Naive thymus-derived CD4-positive, alpha-beta T cell (primary cell): ENCODE results near the gene RASA3. TPM values are rescaled to one million over a fixed set of nuclear protein-coding genes. Genes with fewer than 3 reads are reported as not detected.
"Not testable (repeated sequence)": the region's sequence is repeated elsewhere in the genome, so short reads cannot be mapped to it uniquely, and the experiment has no call there.

Experiments
- ATAC-seq: fragments of 150-1000 bp; cut with Tn5 transposase; 2 replicates; pipeline ENCODE4 v1.10.0; 2021; ENCODE audit warnings: mild to moderate bottlenecking, moderate library complexity
- CTCF ChIA-PET: fragments of 350-600 bp; sonication (Branson Sonifier 250); formaldehyde crosslinking; loops from one replicate; lab custom pipeline; 2021; ENCODE audit warnings: antibody characterized with exemption; lab: Charles Lee
- POLR2A ChIA-PET: fragments of 350-600 bp; sonication (Branson Sonifier 250); formaldehyde crosslinking; loops from one replicate; lab custom pipeline; 2021; ENCODE audit warnings: antibody characterized with exemption, inconsistent platforms; lab: Charles Lee
- DNase-seq, 9 donors: peaks; one replicate each; pipeline versions ENCODE4 v3.0.0 to v3.0.0-alpha.2; 2020 to 2022; ENCODE audit warnings: mixed read lengths in 1 of 9
- H3K27ac ChIP-seq: one replicate; pipeline ENCODE4 v1.7.0; 2013; ENCODE audit warnings: mild to moderate bottlenecking, low read depth, low read length, moderate library complexity
- H3K27me3 ChIP-seq, 2 donors: one replicate each; pipeline ENCODE4 v1.7.0; 2013; ENCODE audit warnings: low read length in 2 of 2, mild to moderate bottlenecking in 2 of 2, moderate library complexity in 2 of 2; ENCODE audit not compliant: control insufficient read depth in 2 of 2, insufficient read depth in 2 of 2
- H3K36me3 ChIP-seq, 3 experiments: 1 replicate in 2 of 3; 2 replicates in 1 of 3; pipeline ENCODE4 v1.7.0; 2013; ENCODE audit warnings: low read length in 3 of 3, mild to moderate bottlenecking in 3 of 3, moderate library complexity in 1 of 3; ENCODE audit not compliant: insufficient read depth in 3 of 3, control insufficient read depth in 2 of 3
- H3K4me1 ChIP-seq, 2 donors: one replicate each; pipeline ENCODE4 v1.7.0; 2013; ENCODE audit warnings: low read length in 2 of 2, mild to moderate bottlenecking in 2 of 2, moderate library complexity in 1 of 2; ENCODE audit not compliant: control insufficient read depth in 2 of 2, insufficient read depth in 2 of 2
- H3K4me3 ChIP-seq: 2 replicates; pipeline ENCODE4 v1.7.0; 2013; ENCODE audit warnings: mild to moderate bottlenecking, low read length
- H3K9me3 ChIP-seq, 3 experiments: 1 replicate in 2 of 3; 2 replicates in 1 of 3; pipeline ENCODE4 v1.7.0; 2013; ENCODE audit warnings: low read length in 3 of 3; ENCODE audit not compliant: control insufficient read depth in 2 of 3
- H3K27ac Mint-ChIP-seq, 9 donors: one replicate each; pipeline ENCODE4 v1.8.0; 2020 to 2022; ENCODE audit warnings: mixed read lengths in 9 of 9, mild to moderate bottlenecking in 8 of 9, moderate library complexity in 5 of 9, inconsistent platforms in 2 of 9
- H3K27me3 Mint-ChIP-seq, 5 donors: one replicate each; pipeline ENCODE4 v1.8.0; 2021 to 2022; ENCODE audit warnings: mixed read lengths in 5 of 5, mild to moderate bottlenecking in 1 of 5
- H3K36me3 Mint-ChIP-seq, 5 donors: one replicate each; pipeline ENCODE4 v1.8.0; 2020 to 2022; ENCODE audit warnings: mixed read lengths in 5 of 5, mild to moderate bottlenecking in 3 of 5, inconsistent platforms in 1 of 5
- H3K4me1 Mint-ChIP-seq, 7 donors: one replicate each; pipeline ENCODE4 v1.8.0; 2020 to 2022; ENCODE audit warnings: mixed read lengths in 7 of 7, mild to moderate bottlenecking in 3 of 7, inconsistent platforms in 1 of 7
- H3K4me3 Mint-ChIP-seq, 10 donors: one replicate each; pipeline ENCODE4 v1.8.0; 2020 to 2022; ENCODE audit warnings: mild to moderate bottlenecking in 10 of 10, mixed read lengths in 10 of 10, moderate library complexity in 6 of 10, inconsistent platforms in 2 of 10
- H3K9me3 Mint-ChIP-seq, 11 donors: one replicate each; pipeline ENCODE4 v1.8.0; 2020 to 2022; ENCODE audit warnings: mixed read lengths in 11 of 11, mild to moderate bottlenecking in 4 of 11, inconsistent platforms in 1 of 11, moderate library complexity in 1 of 11
- intact Hi-C, 2 donors: fragments of 100-400 bp; cut with micrococcal nuclease; formaldehyde crosslinking; loops; one replicate each; pipeline ENCODE4 v1.15.1; 2023
- polyA plus RNA-seq, 2 donors: library from polyadenylated mRNA; unstranded; fragments of 300-500 nt; fragmentation: Illumina TruSeq; gene quantifications; one replicate each; pipeline ENCODE4 v1.2.3, GENCODE V29; 2021
- total RNA-seq, 6 experiments: library from RNA in 5 of 6; stranded (reverse) in 5 of 6; gene quantifications; 1 replicate in 5 of 6; 2 replicates in 1 of 6; pipeline ENCODE4 v1.2.3 and lab custom pipeline; 2021 to 2026

Gene RASA3
- total RNA-seq (100 to 1,000 TPM; 110 to 227 (median 199) TPM), polyA plus RNA-seq (100 to 1,000 TPM; 109 to 195 TPM), total RNA-seq (lab: John Stamatoyannopoulos, UW) (416 reads per million, percentile 97 among the genes with 10 or more reads in this experiment)

GRCh38 chr13:114132419-114133121 lies at the start of gene RASA3:
Gene RASA3 (minus strand): TSS chr13:114132623. CDS start chr13:114132489, 134 bp downstream.
- Histone ChIP-seq H3K27me3 (no peaks in the 10 kb centered on the region), H3K9me3 (no peaks in the 10 kb centered on the region), H3K4me1 (peaks cover 32 to 49% of the 10 kb centered on the region in 2 donors), H3K27ac (peak within 1 kb of the TSS; percentile 85), H3K36me3 (peaks cover 0 to 33% (median 0%) of the 10 kb centered on the region in 3 experiments), H3K4me3 (peak within 1 kb of the TSS; percentile 90)
- peaks cover 0 to 10% (median 0%) of the 10 kb centered on the region in 11 donors for H3K9me3 Mint-ChIP-seq
- POLR2A ChIA-PET: interaction anchor here (1.0 to 13.0 kb wide), 7 partner anchors 8 to 103 kb away, joined by 3 to 137 read pairs (median 49); no protein-coding TSS in a partner anchor
- peaks cover 5 to 34% (median 17%) of the 10 kb centered on the region in 5 donors for H3K36me3 Mint-ChIP-seq
- peaks cover 36 to 74% (median 56%) of the 10 kb centered on the region in 7 donors for H3K4me1 Mint-ChIP-seq
- peak in 8 of 9 donors; percentile 52 to 75 (median 58) for DNase-seq
- H3K27ac Mint-ChIP-seq: peak within 1 kb of the TSS; percentile 82 to 100 (median 99)
- CTCF ChIA-PET: interaction anchor here (0.7 kb wide), 1 partner anchor 15 kb away, joined by 3 read pairs; no protein-coding TSS in a partner anchor
- ATAC-seq: peak; percentile 69
- H3K27me3 Mint-ChIP-seq: peaks cover 0 to 4% (median 0%) of the 10 kb centered on the region in 5 donors
- H3K4me3 Mint-ChIP-seq: peak within 1 kb of the TSS; percentile 96 to 100 (median 100)
- intact Hi-C loops: loop anchor here (5.0 kb wide), 2 partner anchors 35 to 315 kb away; no protein-coding TSS in a partner anchor

DNA sequence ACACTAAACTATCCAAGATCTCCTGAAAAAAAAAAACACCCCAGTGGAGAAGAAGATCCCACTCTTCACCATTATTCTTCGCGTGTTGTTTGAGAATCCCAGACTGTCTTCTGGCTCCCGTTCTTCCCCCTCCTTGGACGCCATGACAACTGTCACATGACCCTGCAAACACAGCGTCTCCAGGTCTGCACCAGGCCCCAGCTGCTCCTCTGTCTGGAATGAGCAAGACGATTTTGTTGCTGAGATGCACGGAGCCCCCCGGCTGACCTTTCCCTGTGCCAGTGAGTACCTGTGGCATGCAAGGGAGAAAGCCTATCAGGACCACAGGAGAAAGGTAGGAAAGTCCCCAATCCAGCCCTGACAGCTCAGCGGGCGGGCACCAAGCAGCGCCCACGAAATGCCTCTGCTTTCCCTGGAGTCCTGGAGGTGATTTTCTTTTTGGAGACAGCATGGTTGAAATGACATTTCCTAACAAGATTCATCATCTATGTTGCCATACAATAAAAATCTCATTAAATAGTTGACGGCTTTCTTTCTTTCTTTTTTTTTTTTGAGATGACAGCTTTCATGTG lies 46.8 kb upstream of the RASA3 start, which contains the start of gene CFAP97D2:
TSS of gene CFAP97D2 (plus strand) at position 171 of the 572 bp plus-strand sequence. CDS start at position 245, 74 bp downstream.
- POLR2A ChIA-PET: interaction anchor here (0.6 to 2.3 kb wide), 5 partner anchors 12 to 39 kb away, joined by 3 to 11 read pairs (median 6); no protein-coding TSS in a partner anchor
- Histone ChIP-seq H3K9me3 (peaks cover 0 to 3% (median 0%) of the 10 kb centered on the region in 3 experiments), H3K27ac (no peak within 1 kb of the TSS), H3K36me3 (no peaks in the 10 kb centered on the region), H3K4me1 (peaks cover 18 to 22% of the 10 kb centered on the region in 2 donors), H3K27me3 (no peaks in the 10 kb centered on the region), H3K4me3 (no peak within 1 kb of the TSS)
- intact Hi-C loops: loop anchor here in 1 of 2 donors (2.0 kb wide), 1 partner anchor 16 kb away; no protein-coding TSS in a partner anchor
- peaks cover 0 to 10% (median 1%) of the 10 kb centered on the region in 11 donors for H3K9me3 Mint-ChIP-seq
- DNase-seq (no peak), ATAC-seq (no peak)
- peaks cover 15 to 76% (median 66%) of the 10 kb centered on the region in 7 donors for H3K4me1 Mint-ChIP-seq
- H3K4me3 Mint-ChIP-seq: peak within 1 kb of the TSS in 1 of 10 donors; percentile 7
- CTCF ChIA-PET: no interaction called here
- H3K27me3 Mint-ChIP-seq: peaks cover 0 to 29% (median 0%) of the 10 kb centered on the region in 5 donors
- H3K27ac Mint-ChIP-seq: peak within 1 kb of the TSS in 6 of 9 donors; percentile 17 to 73 (median 62)
- H3K36me3 Mint-ChIP-seq: peaks cover 4 to 12% (median 6%) of the 10 kb centered on the region in 5 donors

DNA sequence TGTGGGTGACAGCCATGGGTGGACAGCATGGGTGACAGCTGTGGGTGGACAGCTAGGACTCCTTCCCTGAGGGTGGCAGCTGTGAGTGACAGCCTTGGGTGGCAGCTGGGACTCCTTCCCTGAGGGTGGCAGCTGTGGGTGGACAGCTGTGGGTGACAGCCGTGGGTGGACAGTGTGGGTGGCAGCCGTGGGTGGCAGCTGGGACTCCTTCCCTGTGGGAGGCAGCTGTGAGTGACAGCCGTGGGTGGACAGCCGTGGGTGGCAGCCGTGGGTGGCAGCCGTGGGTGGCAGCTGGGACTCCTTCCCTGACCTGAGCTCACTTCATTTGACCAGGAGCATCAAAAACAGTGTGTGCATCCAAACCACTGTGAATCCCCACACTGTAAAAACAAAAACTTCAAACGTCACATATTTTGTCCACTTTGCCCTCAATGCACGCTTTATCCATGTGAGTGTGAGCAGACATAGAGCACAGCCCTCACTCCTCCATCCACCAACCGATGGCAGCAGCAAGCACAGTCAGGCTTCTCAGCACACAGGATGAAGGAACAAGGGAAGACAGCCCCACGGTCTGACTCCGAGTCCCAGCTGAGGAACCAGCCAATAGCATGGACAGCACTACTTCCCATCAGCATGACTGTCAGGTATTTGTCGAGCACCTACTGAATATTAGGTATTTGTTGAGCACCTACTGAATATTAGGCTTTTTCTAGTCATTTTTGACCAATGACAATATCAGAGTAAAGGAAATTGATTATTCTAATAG lies 45.0 kb upstream of the RASA3 start:
- ChIA-PET POLR2A (interaction anchor here (0.6 to 2.3 kb wide), 7 partner anchors 10 to 48 kb away, joined by 3 to 11 read pairs (median 4); no protein-coding TSS in a partner anchor), CTCF (interaction anchor here (1.2 kb wide), 1 partner anchor 26 kb away, joined by 3 read pairs; no protein-coding TSS in a partner anchor)
- Mint-ChIP-seq H3K27me3 (peaks cover 0 to 22% (median 0%) of the 10 kb centered on the region in 5 donors), H3K27ac (peak overlapping the region in 7 of 9 donors; percentile 38 to 87 (median 62)), H3K4me3 (peak overlapping the region in 1 of 10 donors; percentile 25), H3K9me3 (peaks cover 2 to 22% (median 13%) of the 10 kb centered on the region in 11 donors), H3K36me3 (peaks cover 12 to 20% (median 14%) of the 10 kb centered on the region in 5 donors), H3K4me1 (peaks cover 15 to 69% (median 57%) of the 10 kb centered on the region in 7 donors)
- Histone ChIP-seq H3K36me3 (no peaks in the 10 kb centered on the region), H3K4me1 (peaks cover 18 to 23% of the 10 kb centered on the region in 2 donors), H3K27me3 (no peaks in the 10 kb centered on the region), H3K27ac (no peak overlapping the region), H3K9me3 (peaks cover 0 to 9% (median 8%) of the 10 kb centered on the region in 3 experiments), H3K4me3 (no peak overlapping the region)
- ATAC-seq (no peak), DNase-seq (no peak)
- intact Hi-C loops: loop anchor here in 1 of 2 donors (2.0 kb wide), 1 partner anchor 15 kb away; no protein-coding TSS in a partner anchor

DNA sequence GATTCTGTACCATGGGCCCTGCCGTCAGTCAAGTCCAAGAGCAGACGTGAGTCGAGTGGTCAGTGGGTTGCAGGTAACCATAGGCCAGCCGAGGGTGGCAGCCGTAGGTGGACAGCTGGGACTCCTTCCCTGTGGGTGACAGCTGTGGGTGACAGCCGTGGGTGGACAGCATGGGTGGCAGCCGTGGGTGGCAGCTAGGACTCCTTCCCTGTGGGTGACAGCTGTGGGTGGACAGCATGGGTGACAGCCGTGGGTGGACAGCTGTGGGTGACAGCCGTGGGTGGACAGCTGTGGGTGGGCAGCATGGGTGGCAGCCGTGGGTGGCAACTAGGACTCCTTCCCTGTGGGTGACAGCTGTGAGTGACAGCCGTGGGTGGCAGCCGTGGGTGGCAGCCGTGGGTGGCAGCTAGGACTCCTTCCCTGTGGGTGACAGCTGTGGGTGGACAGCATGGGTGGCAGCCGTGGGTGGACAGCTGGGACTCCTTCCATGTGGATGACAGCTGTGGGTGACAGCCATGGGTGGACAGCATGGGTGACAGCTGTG lies 44.0 kb upstream of the RASA3 start:
- H3K27ac Mint-ChIP-seq: peak overlapping the region in 5 of 9 donors; percentile 17 to 67 (median 51)
- H3K9me3 ChIP-seq, DNase-seq, H3K4me3 ChIP-seq, H3K36me3 ChIP-seq, H3K4me3 Mint-ChIP-seq, intact Hi-C loops, H3K27ac ChIP-seq, ATAC-seq, H3K27me3 ChIP-seq: not testable (repeated sequence)
- peaks cover 18 to 23% of the 10 kb centered on the region in 2 donors for H3K4me1 ChIP-seq
- peaks cover 12 to 23% (median 16%) of the 10 kb centered on the region in 5 donors for H3K36me3 Mint-ChIP-seq
- H3K9me3 Mint-ChIP-seq: peaks cover 2 to 32% (median 17%) of the 10 kb centered on the region in 11 donors
- POLR2A ChIA-PET: interaction anchor here (0.8 to 2.6 kb wide), 4 partner anchors 10 to 36 kb away, joined by 3 to 9 read pairs (median 4); no protein-coding TSS in a partner anchor
- CTCF ChIA-PET: interaction anchor here (1.2 to 2.1 kb wide), 2 partner anchors 10 to 25 kb away, joined by 3 to 5 read pairs; no protein-coding TSS in a partner anchor
- peaks cover 0 to 17% (median 0%) of the 10 kb centered on the region in 5 donors for H3K27me3 Mint-ChIP-seq
- H3K4me1 Mint-ChIP-seq: peaks cover 15 to 69% (median 56%) of the 10 kb centered on the region in 7 donors

DNA sequence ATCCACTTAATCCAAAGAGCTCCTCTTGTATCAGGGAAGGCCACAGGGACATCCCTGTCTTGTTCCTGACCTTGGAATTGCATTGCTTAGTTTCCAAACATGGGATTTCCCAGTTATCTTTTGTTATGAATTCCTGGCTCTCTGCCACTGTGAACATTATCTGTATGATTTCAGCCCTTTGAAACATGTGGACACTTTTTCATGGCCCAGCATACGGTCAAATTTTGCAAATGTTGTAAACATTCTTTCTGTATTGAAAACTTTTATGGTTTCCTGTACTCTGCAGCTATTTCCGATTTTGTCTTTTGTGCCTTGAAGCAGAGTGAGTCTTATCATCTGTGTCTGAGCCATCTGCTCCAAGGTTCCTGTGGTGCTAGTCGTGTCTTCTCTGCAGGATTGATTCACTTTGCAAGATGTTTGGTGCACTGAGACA lies 42.1 kb upstream of the RASA3 start:
- DNase-seq (no peak), ATAC-seq (no peak)
- peaks cover 6 to 51% (median 38%) of the 10 kb centered on the region in 7 donors for H3K4me1 Mint-ChIP-seq
- H3K27ac Mint-ChIP-seq: peak overlapping the region in 8 of 9 donors; percentile 4 to 67 (median 56)
- ChIA-PET CTCF (interaction anchor here (2.1 kb wide), 1 partner anchor 8 kb away, joined by 5 read pairs; no protein-coding TSS in a partner anchor), POLR2A (interaction anchor here (0.7 to 2.6 kb wide), 7 partner anchors 8 to 39 kb away, joined by 3 to 9 read pairs (median 4); no protein-coding TSS in a partner anchor)
- H3K4me3 Mint-ChIP-seq: peak overlapping the region in 4 of 10 donors; percentile 34 to 55 (median 41)
- H3K27ac ChIP-seq: no peak overlapping the region
- peaks cover 0 to 9% (median 8%) of the 10 kb centered on the region in 3 experiments for H3K9me3 ChIP-seq
- H3K27me3 Mint-ChIP-seq: peaks cover 0 to 9% (median 0%) of the 10 kb centered on the region in 5 donors
- H3K36me3 ChIP-seq: no peaks in the 10 kb centered on the region
- peaks cover 2 to 41% (median 23%) of the 10 kb centered on the region in 11 donors for H3K9me3 Mint-ChIP-seq
- no peak overlapping the region for H3K4me3 ChIP-seq
- intact Hi-C loops: no loop called here
- H3K36me3 Mint-ChIP-seq: peaks cover 8 to 23% (median 16%) of the 10 kb centered on the region in 5 donors
- H3K27me3 ChIP-seq: no peaks in the 10 kb centered on the region
- H3K4me1 ChIP-seq: peaks cover 18 to 23% of the 10 kb centered on the region in 2 donors
